GM21360 (cell line): ENCODE data around the gene CACNA2D2.

Experiments
- ATAC-seq: cut with Tn5 transposase; IDR thresholded peaks from one replicate; pipeline ENCODE4 v1.9.1; 2021; ENCODE audit warnings: mild to moderate bottlenecking, moderate library complexity; ENCODE audit not compliant: unreplicated experiment

CACNA2D2 gene

DNA sequence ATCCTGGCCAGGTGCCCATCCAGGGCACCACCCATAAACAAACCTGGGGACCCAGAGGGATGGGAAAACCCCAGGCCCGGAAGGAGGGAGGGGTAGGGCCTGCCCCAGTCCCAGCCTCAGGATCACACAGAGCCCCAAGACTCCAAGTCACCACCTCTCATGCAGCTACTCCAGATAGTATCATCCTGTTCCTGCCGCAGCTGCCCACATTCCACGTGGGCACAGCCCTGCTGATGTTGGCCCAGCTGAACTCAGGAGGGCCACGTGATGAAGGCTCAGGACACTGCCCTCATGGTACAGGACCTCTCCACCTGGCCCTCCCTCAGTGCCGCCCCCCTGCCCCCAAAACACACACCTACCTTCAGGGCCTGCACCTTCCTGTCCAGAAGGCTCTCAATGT is 69.5 kb downstream of the CACNA2D2 start:
- no peak for ATAC-seq

GRCh38 chr3:50430950-50431435 is 72.4 kb downstream of the CACNA2D2 start:
- no peak for ATAC-seq

DNA sequence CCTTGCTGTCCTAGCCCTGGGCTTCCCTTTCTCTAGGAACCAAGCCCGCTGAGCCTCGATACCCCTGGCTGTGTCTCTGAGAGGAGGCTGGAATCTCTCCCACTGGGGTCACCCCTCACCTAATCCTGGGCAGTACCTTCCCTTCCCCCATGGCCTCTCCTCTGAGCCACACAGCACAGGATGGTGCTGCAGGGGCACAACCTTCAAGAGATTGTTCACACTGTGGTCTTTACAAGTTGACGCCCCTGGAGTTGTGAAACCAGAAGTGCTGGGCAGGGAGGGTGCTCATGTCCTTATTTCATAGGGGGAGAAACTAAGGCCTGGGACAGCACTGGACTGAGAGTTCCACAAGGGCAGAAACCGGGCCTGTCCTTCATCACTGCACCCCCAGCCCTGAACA is 73.2 kb downstream of the CACNA2D2 start:
- ATAC-seq, result no peak

- ATAC-seq, result no peak
These were observed 75.3 kb downstream of the CACNA2D2 start for GRCh38 chr3:50428007-50428633.

GRCh38 chr3:50427217-50427616 is 76.2 kb downstream of the CACNA2D2 start:
- no peak for ATAC-seq

GRCh38 chr3:50425911-50426310 is 77.5 kb downstream of the CACNA2D2 start:
- no peak for ATAC-seq

- ATAC-seq, result no peak
These were observed 79.9 kb downstream of the CACNA2D2 start for GRCh38 chr3:50423543-50423942.

- ATAC-seq, result no peak
These were observed 81.3 kb downstream of the CACNA2D2 start for GRCh38 chr3:50422153-50422552.

- no peak for ATAC-seq
These were observed 83.7 kb downstream of the CACNA2D2 start for GRCh38 chr3:50419595-50420370.

DNA sequence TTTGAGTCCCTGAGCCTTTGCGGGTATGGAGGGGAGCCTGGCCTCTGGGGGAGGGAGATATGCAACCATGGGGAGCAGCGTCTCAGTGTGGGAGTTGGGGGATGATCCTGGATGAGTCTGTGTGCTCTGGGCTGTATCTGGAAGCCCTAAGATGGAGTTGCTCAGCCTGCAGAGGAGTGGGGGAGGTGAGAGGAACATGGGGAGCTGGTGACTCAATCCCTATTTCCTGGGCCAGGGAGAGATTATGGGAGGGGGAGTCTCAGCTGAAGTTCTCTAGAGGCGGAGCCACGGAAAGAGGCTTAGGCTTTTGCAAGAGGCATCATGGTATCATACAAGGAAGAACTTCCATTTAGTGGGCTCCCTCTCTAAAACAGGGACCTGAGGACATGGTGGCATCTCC is 84.6 kb downstream of the CACNA2D2 start:
- no peak for ATAC-seq

DNA sequence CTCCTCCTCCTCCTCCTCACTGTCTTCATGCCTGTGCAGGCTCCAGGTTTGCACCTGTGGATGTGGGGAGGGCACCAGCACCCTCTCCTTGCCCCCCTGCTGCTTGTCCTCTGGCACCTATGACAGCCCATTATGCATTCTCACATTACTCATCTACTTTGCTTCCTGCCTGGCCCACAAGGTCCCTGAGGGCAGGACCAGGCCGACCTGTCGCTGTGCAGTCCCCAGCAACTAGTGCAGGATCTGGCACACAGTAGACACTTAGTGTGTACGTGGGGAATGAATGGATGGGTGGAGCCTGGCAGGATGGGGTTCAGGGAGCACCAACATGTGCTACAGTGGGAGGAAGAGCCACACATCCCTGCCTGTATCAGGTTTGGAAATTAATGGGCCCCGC is 85.8 kb downstream of the CACNA2D2 start:
- ATAC-seq, result no peak

GRCh38 chr3:50416736-50417636 is 86.4 kb downstream of the CACNA2D2 start:
- ATAC-seq, result no peak

GRCh38 chr3:50415816-50416215 is 87.6 kb downstream of the CACNA2D2 start:
- ATAC-seq, result no peak

DNA sequence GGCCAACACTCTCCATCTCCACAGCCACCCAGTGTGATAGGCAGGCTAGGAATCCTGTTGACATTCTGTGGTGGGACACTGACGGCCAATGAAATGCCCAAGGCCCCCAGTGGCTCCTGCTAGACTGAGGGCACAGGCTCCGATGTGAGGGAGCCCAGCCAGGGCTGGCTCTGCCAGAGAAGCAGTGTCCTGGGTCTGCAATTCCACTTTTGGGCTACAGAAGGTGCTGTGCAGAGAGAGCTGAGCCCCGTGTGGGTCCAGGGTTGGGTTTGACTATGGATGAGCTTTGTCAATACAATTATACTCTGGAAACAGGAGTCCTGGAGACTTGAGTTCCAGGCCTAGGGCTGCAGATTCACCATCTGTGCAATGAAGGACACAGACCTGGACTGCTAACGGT is 88.4 kb downstream of the CACNA2D2 start:
- no peak for ATAC-seq

GRCh38 chr3:50414616-50415015 is 88.8 kb downstream of the CACNA2D2 start:
- ATAC-seq, result no peak

DNA sequence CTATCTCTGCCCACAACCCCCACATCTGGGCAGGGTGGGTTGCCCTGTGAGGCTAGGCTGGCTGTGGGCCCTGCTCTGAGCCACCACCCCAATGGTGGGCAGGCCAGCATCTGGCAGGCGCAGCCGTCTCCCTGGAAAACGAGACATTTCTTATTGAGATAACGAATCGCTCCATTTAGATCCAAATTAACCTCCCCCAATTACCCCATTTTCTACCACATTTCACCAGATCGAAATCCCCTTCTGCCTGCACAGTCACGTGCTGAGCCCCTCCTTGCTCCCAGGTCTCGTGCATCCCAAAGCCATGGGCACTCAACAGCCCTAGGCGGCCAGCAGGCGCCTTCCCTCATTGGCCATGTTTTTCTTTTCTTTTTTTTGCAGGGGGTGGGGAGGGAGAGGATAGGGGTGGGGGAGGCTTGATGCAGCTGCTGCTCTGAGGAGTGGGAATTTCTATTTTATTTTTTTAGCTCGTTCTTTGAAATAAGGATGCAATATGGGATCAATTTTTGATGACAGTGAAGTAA is 91.1 kb downstream of the CACNA2D2 start:
- ATAC-seq, result no peak

GRCh38 chr3:50411229-50411628 is 92.2 kb downstream of the CACNA2D2 start:
- ATAC-seq, result no peak

- ATAC-seq, result no peak
These were observed 92.8 kb downstream of the CACNA2D2 start for GRCh38 chr3:50410608-50411139.

- no peak for ATAC-seq
These were observed 93.2 kb downstream of the CACNA2D2 start for GRCh38 chr3:50410185-50410584.

DNA sequence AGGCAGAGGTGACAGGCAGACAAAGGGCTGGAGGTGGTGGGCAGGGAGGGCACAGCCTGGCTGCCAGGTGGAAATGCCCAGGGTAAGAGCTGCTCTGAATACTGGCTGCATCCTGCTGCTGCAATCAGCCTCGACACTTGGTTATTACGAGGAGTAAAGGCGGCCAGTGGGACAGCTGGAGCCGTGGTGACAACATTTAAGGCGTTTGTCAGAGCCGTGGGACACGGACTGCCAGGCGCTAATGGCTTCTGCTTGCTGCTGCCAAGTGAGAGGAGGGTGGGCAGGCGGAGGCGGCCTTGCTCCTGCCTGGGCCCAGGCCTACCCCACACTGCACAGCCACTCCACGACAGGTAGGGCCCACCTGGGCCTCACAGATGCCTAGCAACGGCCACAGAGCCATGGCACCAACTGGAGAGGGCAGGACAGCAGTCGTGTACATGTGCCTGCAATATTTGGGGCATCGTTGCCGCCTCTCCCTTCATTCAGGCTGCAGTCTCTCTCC is 94.9 kb downstream of the CACNA2D2 start:
- ATAC-seq, result no peak

DNA sequence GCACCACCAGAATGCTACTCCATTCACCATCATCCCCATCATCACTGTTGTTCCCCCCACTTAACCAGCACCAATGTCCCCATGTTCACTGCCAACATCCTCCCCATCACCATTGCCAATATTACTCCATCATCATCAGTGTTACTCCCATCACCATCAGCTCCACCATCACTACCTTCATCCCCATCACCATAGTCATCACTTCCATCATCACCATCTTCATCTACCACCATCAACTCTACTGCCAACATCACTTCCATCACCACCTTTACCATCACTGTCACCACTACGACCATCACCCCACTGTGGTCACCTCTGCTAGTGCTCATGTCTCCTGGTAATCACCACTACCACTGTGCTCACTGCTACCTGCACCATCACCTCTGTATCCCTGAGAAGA is 96.9 kb downstream of the CACNA2D2 start:
- ATAC-seq, result no peak
